ENCODE data around the gene KLF7.

The KLF7 gene

GRCh38 chr2:207048416-207048815 lies 117.3 kb downstream of the KLF7 start:
- TF ChIP-seq CTCF (IDR thresholded peaks at IDR 0.05; ENCODE audit: unreplicated experiment in 3 of 3) = no peak
- peaks cover 7% of the 10 kb centered on the region for H3K4me1 Mint-ChIP-seq
- H3K9me3 Mint-ChIP-seq = peaks cover 2% of the 10 kb centered on the region
- H3K4me3 Mint-ChIP-seq = no peak overlapping the region
- no peaks in the 10 kb centered on the region for H3K36me3 Mint-ChIP-seq (ENCODE audit: low read depth)
- H3K27me3 Mint-ChIP-seq (ENCODE audit: low read depth) = no peaks in the 10 kb centered on the region
- peak overlapping the region in 1 of 3 experiments; percentile 28 for H3K27ac Mint-ChIP-seq

- Mint-ChIP-seq H3K4me3 (no peak overlapping the region), H3K27ac (no peak overlapping the region), H3K4me1 (peaks cover 19% of the 10 kb centered on the region), H3K27me3 (ENCODE audit: low read depth) (no peaks in the 10 kb centered on the region), H3K9me3 (no peaks in the 10 kb centered on the region), H3K36me3 (ENCODE audit: low read depth) (no peaks in the 10 kb centered on the region)
- no peak for TF ChIP-seq CTCF (IDR thresholded peaks at IDR 0.05; ENCODE audit: unreplicated experiment in 3 of 3)
Observed at GRCh38 chr2:207046724-207047123, 119.0 kb downstream of the KLF7 start.

- no peaks in the 10 kb centered on the region for H3K36me3 Mint-ChIP-seq (ENCODE audit: low read depth)
- H3K27me3 Mint-ChIP-seq (ENCODE audit: low read depth) = no peaks in the 10 kb centered on the region
- peaks cover 24% of the 10 kb centered on the region for H3K4me1 Mint-ChIP-seq
- no peak for TF ChIP-seq CTCF (IDR thresholded peaks at IDR 0.05; ENCODE audit: unreplicated experiment in 3 of 3)
- H3K9me3 Mint-ChIP-seq = no peaks in the 10 kb centered on the region
- no peak overlapping the region for H3K4me3 Mint-ChIP-seq
- no peak overlapping the region for H3K27ac Mint-ChIP-seq
Observed at GRCh38 chr2:207045531-207045930, 120.2 kb downstream of the KLF7 start.

- no peak overlapping the region for H3K27ac Mint-ChIP-seq
Observed at GRCh38 chr2:207044379-207045362, 121.1 kb downstream of the KLF7 start.

GRCh38 chr2:207042841-207043240 lies 122.9 kb downstream of the KLF7 start:
- Mint-ChIP-seq H3K4me1 (peaks cover 21% of the 10 kb centered on the region), H3K27me3 (ENCODE audit: low read depth) (peaks cover 4% of the 10 kb centered on the region), H3K9me3 (no peaks in the 10 kb centered on the region), H3K36me3 (ENCODE audit: low read depth) (no peaks in the 10 kb centered on the region), H3K4me3 (no peak overlapping the region), H3K27ac (no peak overlapping the region)
- no peak for TF ChIP-seq CTCF (IDR thresholded peaks at IDR 0.05; ENCODE audit: unreplicated experiment in 3 of 3)

More at GRCh38 chr2:207044379-207045362, 121.1 kb downstream of the KLF7 start:
- Mint-ChIP-seq H3K36me3 (ENCODE audit: low read depth) (no peaks in the 10 kb centered on the region), H3K27me3 (ENCODE audit: low read depth) (no peaks in the 10 kb centered on the region), H3K4me3 (no peak overlapping the region), H3K4me1 (peaks cover 24% of the 10 kb centered on the region), H3K9me3 (no peaks in the 10 kb centered on the region)
- no peak for TF ChIP-seq CTCF (IDR thresholded peaks at IDR 0.05; ENCODE audit: unreplicated experiment in 3 of 3)
